Muscle of arm (tissue), 12 donors: ENCODE data around the gene FBLN2. TPM values are rescaled to one million over a fixed set of nuclear protein-coding genes. Genes with fewer than 3 reads are reported as not detected.

Source experiments
- DNase-seq: peaks from one replicate; pipeline ENCODE4 v3.0.0-alpha.2; 2013
- polyA plus RNA-seq, 12 donors: library from polyadenylated mRNA; unstranded; fragments of 120-200 nt; gene quantifications; one replicate each; pipeline ENCODE4 v1.2.1, GENCODE V29; 2013; ENCODE audit not compliant: insufficient read length in 12 of 12

Gene FBLN2
- polyA plus RNA-seq, 12 donors = 24.1 to 106 (median 44.3) TPM; not detected in 1

DNA sequence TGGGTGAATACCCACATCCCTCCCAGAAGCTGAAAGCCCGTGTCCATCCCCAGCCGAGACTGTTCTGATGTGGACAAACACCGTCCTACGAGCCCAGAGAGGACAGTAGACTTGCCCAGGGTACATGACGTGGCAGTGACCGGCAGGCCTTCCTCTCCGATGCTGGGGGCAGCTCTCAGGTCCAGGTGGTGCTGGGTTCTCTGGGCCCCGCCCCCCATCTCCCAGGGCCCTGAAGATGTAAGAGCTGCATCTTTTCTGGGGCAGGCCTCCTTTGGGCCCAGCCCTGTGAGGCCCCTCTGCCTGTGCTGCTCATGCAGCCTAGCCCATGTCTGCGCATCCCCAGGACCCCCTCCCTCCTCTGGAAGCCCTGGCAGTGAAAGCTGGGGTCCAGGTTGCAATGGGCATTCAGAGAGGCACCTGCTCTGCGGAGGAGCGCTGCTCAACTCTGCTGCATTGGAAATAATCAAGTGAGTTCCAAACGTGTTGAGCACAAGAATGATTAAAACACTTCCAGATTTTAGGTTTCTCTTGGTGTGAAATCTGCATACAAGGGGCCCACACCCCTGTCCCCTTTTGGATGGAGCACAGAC lies 71.9 kb downstream of the FBLN2 start:
- no peak for DNase-seq

DNA sequence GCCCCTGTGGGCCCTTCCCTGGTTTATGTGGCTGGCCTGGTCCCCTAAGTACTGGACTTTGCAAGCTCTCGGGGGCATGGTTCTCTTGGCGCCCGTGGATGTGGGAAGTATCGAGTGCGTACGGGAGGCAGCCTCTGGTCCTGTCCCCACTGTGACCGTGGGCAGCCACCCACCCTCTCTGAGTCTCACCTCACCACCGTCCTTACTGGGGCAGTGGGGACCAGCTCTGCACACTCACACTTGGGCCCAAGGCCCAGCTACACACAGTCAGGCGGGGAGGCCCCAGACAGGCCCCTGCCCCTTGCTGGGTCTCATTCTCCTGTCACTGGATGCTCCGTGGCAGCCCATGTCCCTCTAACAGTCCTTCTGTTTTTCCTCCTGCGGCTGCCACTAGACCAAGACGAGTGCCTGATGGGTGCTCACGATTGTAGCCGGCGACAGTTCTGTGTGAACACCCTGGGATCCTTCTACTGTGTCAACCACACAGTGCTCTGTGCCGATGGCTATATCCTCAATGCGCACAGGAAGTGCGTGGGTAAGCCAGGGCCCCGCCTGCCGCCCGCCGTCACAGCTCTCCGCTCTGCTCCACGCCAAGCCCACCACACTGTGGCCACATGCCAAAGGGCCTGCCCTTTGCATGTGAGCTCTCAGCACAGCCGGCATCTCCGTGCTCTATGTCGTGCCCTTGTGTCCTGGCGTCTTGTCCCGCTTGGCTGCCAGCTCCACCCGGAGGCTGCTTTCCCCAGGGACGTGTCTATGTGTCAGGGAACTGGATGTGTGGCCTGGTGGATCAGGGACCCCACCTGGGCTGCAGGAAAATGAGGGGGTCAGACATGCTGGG lies 72.7 kb downstream of the FBLN2 start:
- DNase-seq = no peak

DNA sequence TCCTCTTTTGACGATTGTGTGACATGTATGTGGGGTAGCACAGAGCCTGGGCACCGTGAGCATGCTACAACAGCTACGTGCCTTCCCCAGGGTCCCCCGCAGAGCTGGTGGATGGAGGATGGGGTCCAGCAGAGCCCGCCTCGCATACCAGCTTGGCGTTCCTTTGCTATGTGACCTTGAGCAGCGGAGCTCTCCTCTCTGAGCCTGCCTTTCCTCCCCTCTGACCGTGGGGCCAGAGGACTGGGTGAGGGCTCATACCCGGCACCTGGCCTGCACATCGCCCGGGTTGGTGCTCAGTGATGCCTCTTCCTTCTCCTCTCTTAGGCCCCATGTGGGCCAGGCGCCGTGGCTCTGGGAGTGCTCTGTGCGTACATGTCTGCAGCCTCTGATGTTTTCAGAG lies 73.4 kb downstream of the FBLN2 start:
- DNase-seq = no peak

DNA sequence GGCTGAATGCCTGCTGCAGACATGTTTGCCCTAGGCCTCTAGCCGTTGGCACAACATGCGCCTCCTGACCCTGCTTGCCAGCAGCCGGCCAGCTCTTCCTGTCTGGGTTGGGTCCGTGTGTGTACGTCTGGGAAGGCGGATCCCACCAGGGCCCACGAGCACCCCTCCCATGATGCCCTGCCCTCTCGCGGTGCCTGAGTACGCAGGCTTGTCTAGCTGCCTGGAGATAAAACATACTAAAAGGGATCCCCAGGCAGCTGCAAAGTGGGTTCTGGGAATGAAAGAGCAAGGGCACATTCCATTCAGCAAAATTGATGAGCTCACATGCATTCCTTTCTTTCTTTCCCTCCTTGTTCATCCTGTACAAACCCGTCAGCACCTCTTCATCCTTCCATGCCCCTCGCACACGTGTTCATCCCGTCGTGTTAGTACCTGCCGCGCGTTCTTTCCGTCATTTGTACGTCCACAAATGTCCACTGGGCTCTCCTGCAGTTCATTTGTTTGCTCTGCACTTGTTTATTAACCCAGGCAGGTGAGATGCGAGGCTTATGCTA lies 74.3 kb downstream of the FBLN2 start:
- DNase-seq = no peak

DNA sequence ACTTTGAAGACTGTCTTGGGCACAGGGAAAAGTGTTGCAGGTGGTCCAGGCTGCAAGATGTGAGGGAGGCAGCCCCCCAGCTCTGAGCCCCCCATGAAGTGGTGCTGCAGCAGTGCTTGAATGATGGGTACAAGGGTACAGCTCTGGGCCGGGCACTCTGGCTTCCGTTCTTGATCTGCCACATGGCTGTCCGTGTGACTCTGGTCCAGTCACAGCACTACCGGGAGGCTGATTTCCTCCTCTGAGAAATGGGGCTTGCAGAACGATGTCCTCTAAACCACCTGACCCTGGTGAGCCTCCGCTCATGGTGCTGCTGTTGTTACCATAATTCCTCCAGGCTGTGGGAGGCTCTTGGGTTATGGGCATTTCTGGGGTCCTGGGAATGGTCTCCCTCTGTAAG lies 75.1 kb downstream of the FBLN2 start:
- DNase-seq = no peak

DNA sequence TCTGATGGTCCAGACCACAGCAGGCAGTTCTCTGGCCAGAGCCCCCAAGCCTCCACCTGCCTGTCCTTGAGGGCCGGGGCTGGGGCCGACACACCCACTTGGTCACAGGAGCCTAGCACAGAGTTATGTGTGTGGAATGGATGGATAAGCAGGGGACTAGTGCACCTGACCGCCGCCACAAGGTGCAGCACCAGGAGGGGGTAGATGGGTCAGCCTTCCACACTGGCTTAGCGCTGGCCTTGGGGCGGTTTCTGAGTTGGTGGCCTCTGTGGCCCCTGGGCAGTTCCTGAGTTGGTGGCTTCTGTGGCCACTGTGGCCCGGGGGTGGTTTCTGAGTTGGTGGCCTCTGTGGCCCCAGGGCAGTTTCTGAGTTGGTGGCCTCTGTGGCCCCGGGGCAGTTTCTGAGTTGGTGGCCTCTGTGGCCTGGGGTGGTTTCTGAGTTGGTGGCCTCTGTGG lies 75.8 kb downstream of the FBLN2 start:
- no peak for DNase-seq

GRCh38 chr3:13626396-13626795 lies 77.5 kb downstream of the FBLN2 start:
- DNase-seq = no peak

DNA sequence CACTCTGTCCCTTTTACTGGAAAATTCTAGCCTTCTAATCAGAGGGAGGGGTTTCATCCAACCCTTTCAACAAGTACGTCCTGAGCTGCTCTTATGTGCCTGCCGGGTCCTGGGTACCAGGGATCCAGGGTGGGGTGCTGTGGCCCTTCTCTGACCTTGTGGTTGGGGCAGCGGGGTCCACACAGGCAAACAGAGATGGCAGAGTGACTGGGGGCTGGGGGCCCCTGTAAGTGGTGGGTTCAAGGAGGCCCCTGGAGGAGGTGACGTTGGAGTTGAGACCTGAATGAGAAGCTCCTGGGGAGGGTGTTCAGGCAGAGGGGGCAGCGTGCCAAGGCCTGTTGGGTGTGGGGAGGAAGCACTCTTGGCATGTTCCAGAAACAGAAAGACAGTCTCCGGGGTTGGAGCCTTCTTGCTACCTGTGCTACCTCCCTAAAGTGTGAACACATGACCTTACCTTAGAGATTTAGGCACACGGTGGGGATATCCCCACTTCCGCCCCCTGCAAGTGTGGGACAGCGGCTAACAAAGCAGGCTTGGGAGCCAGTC lies 78.1 kb downstream of the FBLN2 start:
- no peak for DNase-seq

DNA sequence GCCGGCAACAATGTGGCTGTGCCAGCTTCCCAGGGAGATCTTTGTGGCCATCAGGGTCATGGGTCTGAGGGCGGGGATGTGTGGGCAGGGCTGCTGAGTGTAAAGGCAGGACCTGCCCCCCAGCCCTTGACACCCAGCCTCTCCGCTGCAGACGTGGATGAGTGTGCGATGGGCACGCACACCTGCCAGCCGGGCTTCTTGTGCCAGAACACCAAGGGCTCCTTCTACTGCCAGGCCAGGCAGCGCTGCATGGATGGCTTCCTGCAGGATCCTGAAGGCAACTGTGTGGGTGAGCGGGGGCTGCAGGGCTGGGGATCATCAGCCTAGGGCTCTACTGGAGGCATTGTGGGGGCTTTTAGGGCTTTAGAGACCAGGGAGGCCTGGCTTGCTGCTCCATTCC lies 78.8 kb downstream of the FBLN2 start:
- no peak for DNase-seq

- no peak for DNase-seq
Measured at GRCh38 chr3:13628432-13628831, 79.5 kb downstream of the FBLN2 start.

DNA sequence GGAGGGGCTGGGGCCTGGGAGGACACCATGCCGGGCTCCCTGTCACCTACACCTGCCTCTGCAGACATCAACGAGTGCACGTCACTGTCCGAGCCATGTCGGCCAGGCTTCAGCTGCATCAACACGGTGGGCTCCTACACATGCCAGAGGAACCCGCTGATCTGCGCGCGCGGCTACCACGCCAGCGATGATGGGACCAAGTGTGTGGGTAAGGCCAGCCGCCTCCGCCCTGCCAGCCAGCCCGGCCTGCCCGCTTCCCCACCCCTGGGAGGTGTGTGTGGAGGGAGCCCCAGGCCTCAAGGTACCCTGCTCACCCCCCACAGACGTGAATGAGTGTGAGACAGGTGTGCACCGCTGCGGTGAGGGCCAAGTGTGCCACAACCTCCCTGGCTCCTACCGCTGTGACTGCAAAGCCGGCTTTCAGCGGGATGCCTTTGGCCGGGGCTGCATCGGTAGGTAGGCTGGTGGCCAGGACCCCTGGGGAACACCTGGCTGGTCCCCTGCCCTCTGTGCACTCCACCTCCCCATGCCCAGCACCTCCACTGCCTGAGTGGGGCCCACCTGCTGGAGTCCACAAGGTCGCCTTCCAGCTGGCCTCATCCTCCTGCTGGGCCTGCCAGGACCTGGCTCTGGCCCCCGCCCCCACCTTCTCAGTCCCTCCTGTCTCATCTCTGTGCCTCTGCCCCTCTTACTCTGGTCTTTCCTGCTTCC lies 80.1 kb downstream of the FBLN2 start:
- no peak for DNase-seq

DNA sequence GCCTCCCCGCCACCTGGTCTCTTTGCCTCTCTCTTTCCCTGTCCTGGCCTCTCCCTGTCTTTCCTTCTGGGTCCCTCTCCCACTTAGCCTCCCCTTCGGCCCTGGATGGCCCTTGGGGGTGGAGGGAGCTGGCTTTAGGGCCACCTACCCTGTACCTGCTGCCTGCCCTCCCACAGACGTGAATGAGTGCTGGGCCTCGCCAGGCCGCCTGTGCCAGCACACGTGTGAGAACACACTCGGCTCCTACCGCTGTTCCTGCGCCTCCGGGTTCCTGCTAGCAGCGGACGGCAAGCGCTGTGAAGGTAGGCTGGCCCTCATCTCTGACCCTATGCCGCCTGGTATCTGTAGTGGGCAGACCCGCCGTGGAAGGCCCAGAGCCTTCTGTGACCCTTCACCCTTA lies 80.7 kb downstream of the FBLN2 start:
- DNase-seq = no peak

- no peak for DNase-seq
Measured at GRCh38 chr3:13631256-13631655, 82.3 kb downstream of the FBLN2 start.

GRCh38 chr3:13633176-13633575 lies 84.3 kb downstream of the FBLN2 start:
- no peak for DNase-seq

- DNase-seq = no peak
Measured at GRCh38 chr3:13634151-13634550, 85.2 kb downstream of the FBLN2 start.

DNA sequence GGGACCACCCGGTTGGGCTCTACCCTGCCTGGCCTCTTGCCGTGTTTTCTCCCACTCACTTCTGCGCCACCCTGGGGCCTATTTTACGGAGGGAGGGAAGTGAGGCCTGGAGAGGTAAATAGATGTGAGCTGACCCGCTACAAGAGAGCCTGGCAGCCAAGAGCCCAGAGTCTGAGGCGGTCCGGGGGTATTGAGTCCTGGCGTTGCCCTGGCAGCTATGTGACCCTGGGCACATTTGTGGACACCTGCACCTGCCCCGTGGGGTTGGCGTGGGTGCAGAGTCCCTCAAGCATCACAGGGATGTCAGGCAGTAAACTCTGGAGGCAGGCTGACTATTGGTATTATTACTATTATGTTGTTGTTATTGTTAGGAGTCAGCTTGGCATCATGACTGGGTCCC lies 85.7 kb downstream of the FBLN2 start:
- no peak for DNase-seq

DNA sequence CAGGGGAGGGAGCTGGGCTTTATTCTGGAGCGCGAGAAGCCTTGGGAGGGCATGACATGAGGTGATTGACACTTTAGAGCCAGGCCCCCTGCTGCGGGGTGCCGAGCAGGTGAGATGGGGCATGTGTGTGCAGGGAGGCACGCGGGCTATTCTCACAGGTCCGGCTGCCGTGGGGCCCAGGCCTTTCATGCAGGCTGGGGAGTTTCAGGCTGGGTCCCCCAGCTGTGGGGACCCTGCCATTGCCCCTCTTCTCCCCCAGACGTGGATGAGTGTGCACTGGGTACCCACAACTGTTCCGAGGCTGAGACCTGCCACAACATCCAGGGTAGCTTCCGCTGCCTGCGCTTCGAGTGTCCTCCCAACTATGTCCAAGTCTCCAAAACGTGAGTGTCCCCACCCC lies 87.3 kb downstream of the FBLN2 start:
- no peak for DNase-seq

GRCh38 chr3:13636874-13637273 lies 87.9 kb downstream of the FBLN2 start:
- no peak for DNase-seq

DNA sequence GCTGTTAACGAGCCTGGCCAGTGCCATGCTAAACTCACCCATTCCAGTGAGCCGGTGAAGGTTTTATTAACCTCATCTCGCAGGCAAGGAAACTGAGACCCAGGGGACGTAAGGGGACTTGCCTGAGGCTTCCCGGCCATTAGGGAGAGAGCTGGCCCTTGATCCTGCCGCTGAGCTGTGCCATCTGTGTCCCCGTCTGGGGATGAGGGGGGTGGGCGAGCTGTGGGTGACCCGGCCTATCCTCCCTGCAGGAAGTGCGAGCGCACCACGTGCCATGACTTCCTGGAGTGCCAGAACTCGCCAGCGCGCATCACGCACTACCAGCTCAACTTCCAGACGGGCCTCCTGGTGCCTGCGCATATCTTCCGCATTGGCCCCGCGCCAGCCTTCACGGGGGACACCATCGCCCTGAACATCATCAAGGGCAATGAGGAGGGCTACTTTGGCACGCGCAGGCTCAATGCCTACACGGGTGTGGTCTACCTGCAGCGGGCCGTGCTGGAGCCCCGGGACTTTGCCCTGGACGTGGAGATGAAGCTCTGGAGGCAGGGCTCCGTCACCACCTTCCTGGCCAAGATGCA lies 88.5 kb downstream of the FBLN2 start:
- no peak for DNase-seq

- DNase-seq = no peak
Measured at GRCh38 chr3:13637953-13638352, 89.0 kb downstream of the FBLN2 start.

GRCh38 chr3:13638927-13639326 lies 90.0 kb downstream of the FBLN2 start:
- DNase-seq = no peak

DNA sequence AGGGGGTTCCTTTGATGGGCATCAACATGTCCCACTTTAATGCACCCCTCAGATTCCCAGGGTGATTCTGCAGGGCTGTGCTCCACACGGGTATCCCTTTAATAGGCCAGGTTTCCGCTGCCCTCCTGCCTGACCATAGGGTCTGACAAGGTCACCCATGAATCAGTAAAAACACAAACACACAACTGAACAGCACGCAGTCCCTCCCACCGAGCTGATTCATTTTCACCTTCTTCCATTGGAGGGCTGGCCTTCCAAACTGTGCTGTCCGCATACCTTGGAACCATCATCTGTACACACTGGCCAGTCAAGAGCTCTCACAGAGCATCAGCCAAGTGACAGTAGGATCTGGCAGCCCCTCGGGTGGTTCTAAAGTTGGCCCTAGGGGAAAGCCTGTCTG lies 93.7 kb downstream of the FBLN2 start:
- DNase-seq = no peak
